ENCODE measurements around the gene INPP5A.

The INPP5A gene

GRCh38 chr10:132563485-132564248 lies 26.1 kb downstream of the INPP5A start:
- ATAC-seq: no peak

GRCh38 chr10:132564249-132564605 lies 26.6 kb downstream of the INPP5A start:
- TF ChIP-seq ZNF70 (CRISPR knock-in tag; IDR thresholded peaks at IDR 0.05) (no peak), ZFP30 (CRISPR knock-in tag; IDR thresholded peaks at IDR 0.05) (no peak), PPARA (CRISPR knock-in tag; IDR thresholded peaks at IDR 0.05; ENCODE audit: borderline replicate concordance) (no peak), CSDC2 (CRISPR knock-in tag; IDR thresholded peaks at IDR 0.05) (no peak), ZFP3 (CRISPR knock-in tag; IDR thresholded peaks at IDR 0.05) (no peak), ISL1 (CRISPR knock-in tag; IDR thresholded peaks at IDR 0.05) (no peak), CSRNP3 (CRISPR knock-in tag; IDR thresholded peaks at IDR 0.05) (no peak), BACH2 (CRISPR knock-in tag; IDR thresholded peaks at IDR 0.05; ENCODE audit: borderline replicate concordance) (no peak), ZC3H10 (CRISPR knock-in tag; IDR thresholded peaks at IDR 0.05) (no peak), SNAI2 (CRISPR knock-in tag; IDR thresholded peaks at IDR 0.05) (no peak), TOX (CRISPR knock-in tag; IDR thresholded peaks at IDR 0.05; ENCODE audit: borderline replicate concordance) (no peak), PATZ1 (CRISPR knock-in tag; IDR thresholded peaks at IDR 0.05; ENCODE audit: borderline replicate concordance) (no peak), ARNTL (CRISPR knock-in tag; IDR thresholded peaks at IDR 0.05; ENCODE audit: borderline replicate concordance, low read depth) (no peak), ESRRG (CRISPR knock-in tag; IDR thresholded peaks at IDR 0.05) (no peak), TSHZ2 (CRISPR knock-in tag; IDR thresholded peaks at IDR 0.05) (no peak), GLIS3 (CRISPR knock-in tag; IDR thresholded peaks at IDR 0.05) (no peak), TCF4 (CRISPR knock-in tag; IDR thresholded peaks at IDR 0.05; ENCODE audit: borderline replicate concordance) (no peak), ZNF565 (CRISPR knock-in tag; conservative IDR thresholded peaks at IDR 0.05; ENCODE audit: low read depth) (no peak), CREB5 (CRISPR knock-in tag; IDR thresholded peaks at IDR 0.05; ENCODE audit: low read depth) (no peak)
- ATAC-seq: no peak

More at GRCh38 chr10:132563485-132564248, 26.1 kb downstream of the INPP5A start:
- TF ChIP-seq ZNF8 (CRISPR knock-in tag; IDR thresholded peaks at IDR 0.05) (no peak), PATZ1 (CRISPR knock-in tag; IDR thresholded peaks at IDR 0.05; ENCODE audit: borderline replicate concordance) (no peak), BACH2 (CRISPR knock-in tag; IDR thresholded peaks at IDR 0.05; ENCODE audit: borderline replicate concordance) (no peak), ISL1 (CRISPR knock-in tag; IDR thresholded peaks at IDR 0.05) (no peak)

GRCh38 chr10:132564690-132565089 lies 27.1 kb downstream of the INPP5A start:
- ATAC-seq: no peak
- TF ChIP-seq BACH2 (CRISPR knock-in tag; IDR thresholded peaks at IDR 0.05; ENCODE audit: borderline replicate concordance) (no peak), CREB5 (CRISPR knock-in tag; IDR thresholded peaks at IDR 0.05; ENCODE audit: low read depth) (no peak), CSDC2 (CRISPR knock-in tag; IDR thresholded peaks at IDR 0.05) (no peak), ESRRG (CRISPR knock-in tag; IDR thresholded peaks at IDR 0.05) (no peak), TOX (CRISPR knock-in tag; IDR thresholded peaks at IDR 0.05; ENCODE audit: borderline replicate concordance) (no peak), GLIS3 (CRISPR knock-in tag; IDR thresholded peaks at IDR 0.05) (no peak), SNAI2 (CRISPR knock-in tag; IDR thresholded peaks at IDR 0.05) (no peak), TSHZ2 (CRISPR knock-in tag; IDR thresholded peaks at IDR 0.05) (no peak), TCF4 (CRISPR knock-in tag; IDR thresholded peaks at IDR 0.05; ENCODE audit: borderline replicate concordance) (no peak), ZNF565 (CRISPR knock-in tag; conservative IDR thresholded peaks at IDR 0.05; ENCODE audit: low read depth) (no peak), ARNTL (CRISPR knock-in tag; IDR thresholded peaks at IDR 0.05; ENCODE audit: borderline replicate concordance, low read depth) (no peak), ZFP3 (CRISPR knock-in tag; IDR thresholded peaks at IDR 0.05) (no peak)

Data from SK-N-SH treated with all-trans-retinoic acid at 6 μM for 48 hours (cell line).